SK-N-SH (cell line): Measurements from ENCODE around the gene YAP1. TPM values are rescaled to one million over a fixed set of nuclear protein-coding genes. Genes with fewer than 3 reads are reported as not detected.
"Not testable (repeated sequence)": the region's sequence is repeated elsewhere in the genome, so short reads cannot be mapped to it uniquely, and the experiment has no call there.

Experiments used
- CTCF ChIA-PET: fragments of 300-600, 350-600 bp; formaldehyde crosslinking; extraction: SDS; loops from one replicate; lab custom pipeline; 2021; lab: Yijun Ruan, JAX
- POLR2A ChIA-PET: fragments of 350-600 bp; sonication (Branson Sonifier 250); formaldehyde crosslinking; extraction: SDS; loops from one replicate; lab custom pipeline; 2020; ENCODE audit warnings: antibody characterized with exemption, inconsistent platforms; lab: Yijun Ruan, JAX
- DNase-seq: peaks from one replicate; pipeline ENCODE4 v3.0.0; 2012
- H2AFZ ChIP-seq: fragments of 200-600 bp; sonication (generic); 2 replicates; pipeline ENCODE4 v1.8.1; 2016; ENCODE audit warnings: antibody characterized with exemption, mild to moderate bottlenecking, low read depth
- H3F3A ChIP-seq: fragments of 200-600 bp; sonication (generic); replicated peaks from 2 replicates; pipeline ENCODE3; 2016; ENCODE audit warnings: antibody characterized with exemption, mild to moderate bottlenecking; ENCODE audit not compliant: insufficient read depth
- H3K27ac ChIP-seq, 2 experiments: fragments of 200-500 bp in 1 of 2; fragments of 200-600 bp in 1 of 2; sonication (Bioruptor generic) in 1 of 2; sonication (generic), shearing (Covaris generic) in 1 of 2; 2 replicates each; pipeline versions ENCODE4 v1.5.1 to v1.6.1; 2014 to 2016; ENCODE audit warnings: low read depth in 2 of 2, inconsistent platforms in 1 of 2, low read length in 1 of 2, mild to moderate bottlenecking in 1 of 2, mixed read lengths in 1 of 2
- H3K27me3 ChIP-seq: fragments of 200-600 bp; sonication (generic), shearing (Covaris generic); 2 replicates; pipeline ENCODE4 v1.6.1; 2016; ENCODE audit warnings: mixed run types; ENCODE audit not compliant: insufficient read depth
- H3K36me3 ChIP-seq, 2 experiments: fragments of 200-500 bp in 1 of 2; fragments of 200-600 bp in 1 of 2; sonication (Bioruptor generic) in 1 of 2; sonication (generic) in 1 of 2; replicated peaks in 1 of 2; 2 replicates each; pipeline versions ENCODE3 to v1.5.1; 2014 to 2016; ENCODE audit warnings: low read length in 1 of 2, mild to moderate bottlenecking in 1 of 2; ENCODE audit not compliant: insufficient read depth in 2 of 2, control insufficient read depth in 1 of 2
- H3K4me1 ChIP-seq, 2 experiments: fragments of 200-500 bp in 1 of 2; fragments of 200-600 bp in 1 of 2; sonication (Bioruptor generic) in 1 of 2; sonication (generic), shearing (Covaris generic) in 1 of 2; 2 replicates each; pipeline versions ENCODE4 v1.5.1 to v1.6.1; 2014 to 2016; ENCODE audit warnings: low read depth in 1 of 2, low read length in 1 of 2, mixed run types in 1 of 2; ENCODE audit not compliant: insufficient read depth in 2 of 2, control insufficient read depth in 1 of 2
- H3K4me2 ChIP-seq: fragments of 200-600 bp; sonication (generic), shearing (Covaris generic); 2 replicates; pipeline ENCODE4 v1.6.1; 2017; ENCODE audit warnings: mixed run types
- H3K4me3 ChIP-seq, 2 experiments: fragments of 200-500 bp in 1 of 2; fragments of 200-600 bp in 1 of 2; sonication (Bioruptor generic) in 1 of 2; sonication (generic), shearing (Covaris generic) in 1 of 2; 2 replicates each; pipeline versions ENCODE4 v1.5.1 to v1.8.1; 2014 to 2016; ENCODE audit warnings: low read depth in 2 of 2, inconsistent platforms in 1 of 2, low read length in 1 of 2, mild to moderate bottlenecking in 1 of 2, mixed read lengths in 1 of 2, moderate library complexity in 1 of 2
- H3K79me2 ChIP-seq: fragments of 200-600 bp; sonication (generic); 2 replicates; pipeline ENCODE4 v1.8.1; 2017; ENCODE audit warnings: mild to moderate bottlenecking; ENCODE audit not compliant: insufficient read depth
- H3K9ac ChIP-seq: fragments of 200-600 bp; sonication (generic); 2 replicates; pipeline ENCODE4 v1.6.1; 2017; ENCODE audit warnings: mixed run types
- H3K9me2 ChIP-seq: fragments of 200-600 bp; sonication (generic); 2 replicates; pipeline ENCODE4 v1.6.1; 2017; ENCODE audit warnings: mixed run types
- H3K9me3 ChIP-seq: fragments of 200-600 bp; sonication (generic); 2 replicates; pipeline ENCODE4 v1.6.1; 2017; ENCODE audit warnings: mixed run types, mild to moderate bottlenecking, moderate library complexity
- H4K20me1 ChIP-seq: fragments of 200-600 bp; sonication (generic); 2 replicates; pipeline ENCODE4 v1.6.1; 2017; ENCODE audit warnings: mild to moderate bottlenecking, mixed run types; ENCODE audit not compliant: insufficient read depth
- CHD2 ChIP-seq: fragments of 150-350 bp; IDR thresholded peaks from 2 replicates; pipeline ENCODE4 v1.6.1; 2018; ENCODE audit warnings: low read length; ENCODE audit not compliant: partially characterized antibody
- ELF1 ChIP-seq: IDR thresholded peaks from 2 replicates; pipeline ENCODE4 v1.4.0; 2012
- EP300 ChIP-seq, 2 experiments: IDR thresholded peaks; 2 replicates each; pipeline versions ENCODE4 v1.4.0 to v1.6.1; 2012; ENCODE audit warnings: borderline replicate concordance in 1 of 2, low read depth in 1 of 2, low read length in 1 of 2
- EZH2phosphoT487 ChIP-seq: fragments of 200-600 bp; sonication (generic); IDR thresholded peaks from 2 replicates; pipeline ENCODE4 v1.6.1; 2017; ENCODE audit warnings: low read depth, mixed run types, mild to moderate bottlenecking, antibody characterized with exemption, moderate library complexity, borderline replicate concordance
- FOXM1 ChIP-seq: IDR thresholded peaks from 2 replicates; pipeline ENCODE4 v1.4.0; 2012; ENCODE audit warnings: low read depth, mild to moderate bottlenecking
- GABPA ChIP-seq: IDR thresholded peaks from 2 replicates; pipeline ENCODE4 v1.4.0; 2012; ENCODE audit warnings: low read depth, mild to moderate bottlenecking
- MEF2A ChIP-seq: IDR thresholded peaks from 2 replicates; pipeline ENCODE4 v1.4.0; 2012; ENCODE audit warnings: low read depth, borderline replicate concordance
- NFIC ChIP-seq: IDR thresholded peaks from 2 replicates; pipeline ENCODE4 v1.4.0; 2012; ENCODE audit warnings: borderline replicate concordance
- POLR2AphosphoS5 ChIP-seq: IDR thresholded peaks from 2 replicates; pipeline ENCODE4 v1.6.1; 2012; ENCODE audit warnings: low read depth, low read length
- REST ChIP-seq: IDR thresholded peaks from 2 replicates; pipeline ENCODE4 v1.6.1; 2012; ENCODE audit warnings: mild to moderate bottlenecking, low read depth, low read length, moderate library complexity
- SMC3 ChIP-seq: IDR thresholded peaks from 2 replicates; pipeline ENCODE4 v1.6.1; 2012; ENCODE audit warnings: low read depth, low read length, improper control_type of control experiment
- TCF12 ChIP-seq: IDR thresholded peaks from 2 replicates; pipeline ENCODE4 v1.4.0; 2012
- TEAD4 ChIP-seq: IDR thresholded peaks from 2 replicates; pipeline ENCODE4 v1.4.0; 2012; ENCODE audit warnings: mild to moderate bottlenecking, borderline replicate concordance; ENCODE audit not compliant: insufficient read depth
- WGBS: methylation state at CpG from one replicate; pipeline ENCODE4 v1.1.6; 2017; ENCODE audit warnings: low lambda C conversion rate; 5-methylcytosine and 5-hydroxymethylcytosine counted together
- polyA plus RNA-seq, 3 experiments: library from polyadenylated mRNA; depleted of rRNA; stranded (reverse); fragments of >200 nt; gene quantifications; 2 replicates each; pipeline ENCODE4 v1.2.3, GENCODE V29; 2012
- TF ChIP-seq, protein P1 (sequence below): IDR thresholded peaks from 2 replicates; pipeline ENCODE4 v1.4.0; 2012; ENCODE audit warnings: low read depth
- TF ChIP-seq, protein P2 (sequence below): IDR thresholded peaks from 2 replicates; pipeline ENCODE4 v1.4.0; 2012; ENCODE audit warnings: low read depth, borderline replicate concordance
- TF ChIP-seq, protein P3 (sequence below): fragments of 150-350 bp; IDR thresholded peaks from 2 replicates; pipeline ENCODE4 v1.6.1; 2016; ENCODE audit warnings: mild to moderate bottlenecking, low read depth, low read length

The YAP1 gene
- polyA plus RNA-seq, 1 of the 3 experiments (the other 2 are of a cell fraction): 53.2 TPM

GRCh38 chr11:102197670-102198139 lies 87.5 kb downstream of the YAP1 start (continued):
- TF ChIP-seq REST (no peak), MEF2A (no peak), CHD2 (no peak), POLR2AphosphoS5 (no peak), EZH2phosphoT487 (no peak), TCF12 (no peak)
- TF ChIP-seq, protein P1, sequence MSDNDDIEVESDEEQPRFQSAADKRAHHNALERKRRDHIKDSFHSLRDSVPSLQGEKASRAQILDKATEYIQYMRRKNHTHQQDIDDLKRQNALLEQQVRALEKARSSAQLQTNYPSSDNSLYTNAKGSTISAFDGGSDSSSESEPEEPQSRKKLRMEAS: no peak

GRCh38 chr11:102199673-102200072 lies 89.4 kb downstream of the YAP1 start:
- Histone ChIP-seq H3K27ac (no peak overlapping the region), H3F3A (peaks cover 16% of the 10 kb centered on the region), H3K36me3 (peaks cover 0 to 61% of the 10 kb centered on the region in 2 experiments), H3K4me2 (no peak overlapping the region), H3K9ac (no peak overlapping the region), H3K79me2 (peaks cover 89% of the 10 kb centered on the region), H4K20me1 (no peaks in the 10 kb centered on the region), H3K9me2 (no peaks in the 10 kb centered on the region), H3K9me3 (no peaks in the 10 kb centered on the region), H3K27me3 (no peaks in the 10 kb centered on the region), H2AFZ (no peak overlapping the region), H3K4me1 (peaks cover 0 to 35% of the 10 kb centered on the region in 2 experiments; a peak in 1 of 4 replicates), H3K4me3 (no peak overlapping the region)
- 80% methylated on average over 2 of the region's 2 CpGs for WGBS
- ChIA-PET POLR2A (no interaction called here), CTCF (no interaction called here)
- TF ChIP-seq TEAD4: no peak
- TF ChIP-seq EP300 (IDR thresholded peaks at IDR 0.05; ENCODE audit: borderline replicate concordance in 1 of 2, low read depth in 1 of 2, low read length in 1 of 2): no peak
- TF ChIP-seq, protein P1: no peak
- TF ChIP-seq SMC3: no peak
- TF ChIP-seq, protein P2, sequence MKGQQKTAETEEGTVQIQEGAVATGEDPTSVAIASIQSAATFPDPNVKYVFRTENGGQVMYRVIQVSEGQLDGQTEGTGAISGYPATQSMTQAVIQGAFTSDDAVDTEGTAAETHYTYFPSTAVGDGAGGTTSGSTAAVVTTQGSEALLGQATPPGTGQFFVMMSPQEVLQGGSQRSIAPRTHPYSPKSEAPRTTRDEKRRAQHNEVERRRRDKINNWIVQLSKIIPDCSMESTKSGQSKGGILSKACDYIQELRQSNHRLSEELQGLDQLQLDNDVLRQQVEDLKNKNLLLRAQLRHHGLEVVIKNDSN: no peak
- no peak for TF ChIP-seq NFIC
- TF ChIP-seq, protein P3, sequence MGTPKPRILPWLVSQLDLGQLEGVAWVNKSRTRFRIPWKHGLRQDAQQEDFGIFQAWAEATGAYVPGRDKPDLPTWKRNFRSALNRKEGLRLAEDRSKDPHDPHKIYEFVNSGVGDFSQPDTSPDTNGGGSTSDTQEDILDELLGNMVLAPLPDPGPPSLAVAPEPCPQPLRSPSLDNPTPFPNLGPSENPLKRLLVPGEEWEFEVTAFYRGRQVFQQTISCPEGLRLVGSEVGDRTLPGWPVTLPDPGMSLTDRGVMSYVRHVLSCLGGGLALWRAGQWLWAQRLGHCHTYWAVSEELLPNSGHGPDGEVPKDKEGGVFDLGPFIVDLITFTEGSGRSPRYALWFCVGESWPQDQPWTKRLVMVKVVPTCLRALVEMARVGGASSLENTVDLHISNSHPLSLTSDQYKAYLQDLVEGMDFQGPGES: no peak
- no peak for TF ChIP-seq CHD2
- TF ChIP-seq GABPA: no peak
- TF ChIP-seq FOXM1: no peak
- TF ChIP-seq ELF1: no peak
- DNase-seq: no peak

DNA sequence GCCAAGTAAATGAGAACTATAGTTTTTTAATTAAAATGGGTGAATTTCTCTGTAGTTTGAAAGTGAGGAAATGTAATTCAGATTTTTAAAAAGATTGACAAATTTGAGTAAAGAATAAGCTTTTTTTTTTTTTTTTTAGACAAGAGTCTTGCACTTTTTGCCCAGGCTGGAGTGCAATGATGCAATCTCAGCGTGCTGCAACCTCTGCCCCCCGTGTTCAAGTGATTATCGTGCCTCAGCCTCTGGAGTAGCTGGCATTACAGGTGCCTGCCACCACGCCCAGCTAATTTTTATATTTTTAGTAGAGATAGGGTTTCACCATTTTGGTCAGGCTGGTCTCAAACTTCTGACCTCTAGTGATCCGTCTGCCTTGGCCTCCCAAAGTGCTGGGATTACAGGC lies 90.1 kb downstream of the YAP1 start:
- H3K79me2 ChIP-seq: peaks cover 87% of the 10 kb centered on the region
- POLR2A ChIA-PET: not testable (repeated sequence)

More for the DNA sequence above, 90.1 kb downstream of the YAP1 start:
- H3K9ac ChIP-seq, DNase-seq, H3K9me3 ChIP-seq, H3K27me3 ChIP-seq, H3K4me2 ChIP-seq, H2AFZ ChIP-seq, H3K4me3 ChIP-seq, H4K20me1 ChIP-seq, H3K27ac ChIP-seq, H3K9me2 ChIP-seq, CTCF ChIA-PET: not testable (repeated sequence)
- Histone ChIP-seq H3F3A (peaks cover 16% of the 10 kb centered on the region), H3K36me3 (peaks cover 0 to 55% of the 10 kb centered on the region in 2 experiments), H3K4me1 (peaks cover 0 to 35% of the 10 kb centered on the region in 2 experiments; a peak in 1 of 4 replicates)
- WGBS: 76% methylated on average over 5 of the region's 5 CpGs
